Activated T-cell treated with anti-CD3 and anti-CD28 coated beads, Interleukin-2, amount 50 U/mL, for 72 hours (primary cell): ENCODE data around the gene ATP9B. TPM values are rescaled to one million over a fixed set of nuclear protein-coding genes. Genes with fewer than 3 reads are reported as not detected.
A peak's percentile ranks its signal among the peaks of the same experiment; 100 is the strongest.

Experiments used
- ATAC-seq, 2 donors: fragments of 150-1000 bp; cut with Tn5 transposase; replicated peaks in 1 of 2; 2 replicates each; pipeline ENCODE4 v1.10.0; 2021; ENCODE audit warnings: moderate library complexity in 2 of 2, mild to moderate bottlenecking in 1 of 2
- DNase-seq, 2 donors: peaks; one replicate each; pipeline ENCODE4 v3.0.0; 2021 to 2022; ENCODE audit warnings: mixed read lengths in 1 of 2
- H3K27ac Mint-ChIP-seq: one replicate; pipeline ENCODE4 v1.8.0; 2022; ENCODE audit warnings: mild to moderate bottlenecking, moderate library complexity, mixed read lengths
- H3K27me3 Mint-ChIP-seq: one replicate; pipeline ENCODE4 v1.8.0; 2022; ENCODE audit warnings: low read depth, mixed read lengths
- H3K36me3 Mint-ChIP-seq, 2 donors: one replicate each; pipeline ENCODE4 v1.8.0; 2022; ENCODE audit warnings: mixed read lengths in 2 of 2, mild to moderate bottlenecking in 1 of 2; ENCODE audit not compliant: insufficient read depth in 2 of 2
- H3K4me1 Mint-ChIP-seq: one replicate; pipeline ENCODE4 v1.8.0; 2022; ENCODE audit warnings: low read depth, mixed read lengths
- H3K4me3 Mint-ChIP-seq, 2 donors: one replicate each; pipeline ENCODE4 v1.8.0; 2022; ENCODE audit warnings: mild to moderate bottlenecking in 2 of 2, mixed read lengths in 2 of 2, moderate library complexity in 2 of 2
- H3K9me3 Mint-ChIP-seq, 2 donors: one replicate each; pipeline ENCODE4 v1.8.0; 2022; ENCODE audit warnings: mixed read lengths in 2 of 2
- total RNA-seq, 2 donors: library from RNA; stranded (reverse); gene quantifications; one replicate each; pipeline ENCODE4 v1.2.3, GENCODE V29; 2022

Gene ATP9B
- total RNA-seq, 2 donors from 2014 or later: 24.1 TPM

DNA sequence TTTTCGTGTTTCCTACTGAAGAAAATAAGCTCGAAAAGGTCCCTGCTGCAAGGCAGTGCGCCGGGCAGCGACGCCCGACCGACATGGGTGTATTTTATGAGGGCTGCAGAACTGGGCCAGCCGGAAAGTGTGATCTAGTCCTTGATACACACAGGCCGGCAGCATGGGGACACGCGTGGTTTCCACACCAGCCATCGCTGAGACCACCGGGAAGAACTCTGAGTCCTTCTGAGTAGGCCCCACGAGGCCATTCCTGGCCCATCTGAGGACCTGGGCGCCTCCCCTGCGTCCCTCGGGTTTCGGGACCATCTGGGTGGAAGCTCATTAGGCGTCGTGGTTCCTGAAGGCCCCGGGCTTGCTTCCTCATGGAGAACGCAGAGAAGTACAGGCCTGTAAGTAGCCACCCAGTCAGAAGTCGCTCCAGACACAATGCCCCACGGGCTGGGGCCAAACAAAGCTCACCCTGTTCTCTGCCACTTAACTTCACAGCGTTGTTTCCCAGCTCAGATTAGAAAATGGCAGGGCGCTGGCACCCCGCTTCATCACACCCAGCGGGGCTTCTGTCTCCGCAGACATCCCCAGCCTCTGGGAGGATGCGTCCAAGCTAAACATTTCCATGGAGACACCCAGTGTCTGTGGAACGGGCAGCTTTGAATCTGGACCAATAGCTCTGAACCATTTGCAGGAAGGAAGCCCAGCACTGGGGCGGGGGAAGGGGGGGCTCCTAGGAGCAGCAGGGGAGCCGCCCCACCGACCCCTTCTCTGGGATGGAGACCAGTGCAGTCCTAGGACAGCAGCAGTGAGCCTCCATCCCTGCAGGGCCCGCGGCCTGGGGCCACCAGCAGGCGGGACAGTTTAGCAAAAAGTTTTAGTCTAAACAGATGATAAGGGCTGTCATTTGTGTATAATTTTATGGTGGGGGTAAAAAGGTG is 328.9 kb downstream of the ATP9B start:
- DNase-seq: no peak
- Mint-ChIP-seq H3K27me3 (no peaks in the 10 kb centered on the region), H3K36me3 (peaks cover 7 to 9% of the 10 kb centered on the region in 2 donors), H3K9me3 (no peaks in the 10 kb centered on the region), H3K4me3 (peak overlapping the region; percentile 83 to 97), H3K4me1 (peaks cover 51% of the 10 kb centered on the region), H3K27ac (peak overlapping the region; percentile 73)
- no peak for ATAC-seq

DNA sequence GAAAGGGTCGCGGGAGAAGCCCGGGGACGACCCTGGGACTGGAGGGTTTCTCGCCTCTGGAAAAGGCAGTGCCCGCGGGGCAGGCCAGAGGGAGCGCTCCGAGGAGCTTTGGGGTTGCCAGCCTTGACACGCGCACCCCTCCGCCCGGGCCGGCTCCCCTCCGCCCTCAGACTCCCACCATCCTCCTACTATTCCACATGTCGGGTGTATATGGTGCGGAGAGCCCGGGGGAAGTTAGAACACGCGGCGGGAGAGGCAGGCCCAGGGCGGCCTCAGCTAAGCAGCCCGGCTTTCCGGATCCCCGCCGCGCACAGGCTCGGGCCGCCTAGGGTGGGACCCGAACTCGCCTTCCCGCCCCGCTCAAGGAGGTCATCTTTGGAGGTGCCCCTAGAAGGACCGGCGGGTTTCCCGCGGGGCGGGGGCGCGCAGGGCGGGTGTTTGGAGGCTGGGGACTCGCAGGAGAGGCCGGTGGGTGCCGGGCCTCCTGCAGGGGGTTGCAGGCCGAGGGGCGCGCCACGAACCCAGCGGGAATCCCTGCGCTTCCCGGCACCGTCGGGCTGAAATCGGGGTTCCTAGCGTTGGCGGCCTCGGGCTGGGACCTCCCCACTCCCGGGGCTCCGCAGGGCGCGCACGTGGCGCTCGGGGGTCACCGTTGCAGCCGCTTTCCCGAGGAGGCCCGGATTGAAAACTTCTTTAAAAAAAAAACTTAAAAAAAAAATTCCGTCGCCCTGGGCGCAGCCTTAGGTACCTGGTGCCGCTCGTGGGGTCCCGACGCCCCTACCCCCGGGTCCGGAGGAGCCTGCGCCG is 330.3 kb downstream of the ATP9B start:
- peaks cover 59% of the 10 kb centered on the region for H3K4me1 Mint-ChIP-seq
- ATAC-seq (no peak), DNase-seq (peak in 1 of 2 donors; percentile 44)
- no peaks in the 10 kb centered on the region for H3K9me3 Mint-ChIP-seq
- H3K27ac Mint-ChIP-seq: peak overlapping the region; percentile 73
- H3K36me3 Mint-ChIP-seq: peaks cover 7 to 9% of the 10 kb centered on the region in 2 donors
- peak overlapping the region; percentile 83 to 97 for H3K4me3 Mint-ChIP-seq
- no peaks in the 10 kb centered on the region for H3K27me3 Mint-ChIP-seq

DNA sequence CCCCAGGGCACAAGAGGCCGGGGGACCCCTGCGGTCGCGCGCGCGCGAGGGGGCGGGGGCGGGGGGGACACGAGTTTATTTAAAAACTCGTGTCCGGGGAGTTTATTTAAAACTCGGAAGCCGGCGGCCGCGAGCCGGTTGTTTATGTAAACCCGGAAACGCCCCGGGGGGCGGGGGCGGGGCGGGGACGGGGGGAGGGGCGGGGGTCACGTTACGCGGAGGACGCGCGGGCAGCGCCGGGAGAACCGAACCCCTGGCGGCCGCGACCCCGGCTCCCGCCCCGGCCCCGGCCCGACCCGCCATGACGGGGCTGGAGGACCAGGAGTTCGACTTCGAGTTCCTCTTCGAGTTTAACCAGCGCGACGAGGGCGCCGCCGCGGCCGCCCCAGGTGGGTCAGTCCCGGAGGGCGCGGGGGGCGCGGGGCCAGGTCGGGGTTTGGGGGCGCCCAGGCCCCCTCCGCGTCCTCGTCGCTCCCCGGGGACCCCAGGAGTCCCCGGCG is 330.9 kb downstream of the ATP9B start:
- no peak overlapping the region for H3K4me3 Mint-ChIP-seq
- DNase-seq (peak; percentile 65 to 66), ATAC-seq (peak; percentile 17 to 18)
- H3K4me1 Mint-ChIP-seq: peaks cover 65% of the 10 kb centered on the region
- H3K27ac Mint-ChIP-seq: no peak overlapping the region
- no peaks in the 10 kb centered on the region for H3K27me3 Mint-ChIP-seq
- H3K9me3 Mint-ChIP-seq: no peaks in the 10 kb centered on the region
- peaks cover 7 to 11% of the 10 kb centered on the region in 2 donors for H3K36me3 Mint-ChIP-seq

DNA sequence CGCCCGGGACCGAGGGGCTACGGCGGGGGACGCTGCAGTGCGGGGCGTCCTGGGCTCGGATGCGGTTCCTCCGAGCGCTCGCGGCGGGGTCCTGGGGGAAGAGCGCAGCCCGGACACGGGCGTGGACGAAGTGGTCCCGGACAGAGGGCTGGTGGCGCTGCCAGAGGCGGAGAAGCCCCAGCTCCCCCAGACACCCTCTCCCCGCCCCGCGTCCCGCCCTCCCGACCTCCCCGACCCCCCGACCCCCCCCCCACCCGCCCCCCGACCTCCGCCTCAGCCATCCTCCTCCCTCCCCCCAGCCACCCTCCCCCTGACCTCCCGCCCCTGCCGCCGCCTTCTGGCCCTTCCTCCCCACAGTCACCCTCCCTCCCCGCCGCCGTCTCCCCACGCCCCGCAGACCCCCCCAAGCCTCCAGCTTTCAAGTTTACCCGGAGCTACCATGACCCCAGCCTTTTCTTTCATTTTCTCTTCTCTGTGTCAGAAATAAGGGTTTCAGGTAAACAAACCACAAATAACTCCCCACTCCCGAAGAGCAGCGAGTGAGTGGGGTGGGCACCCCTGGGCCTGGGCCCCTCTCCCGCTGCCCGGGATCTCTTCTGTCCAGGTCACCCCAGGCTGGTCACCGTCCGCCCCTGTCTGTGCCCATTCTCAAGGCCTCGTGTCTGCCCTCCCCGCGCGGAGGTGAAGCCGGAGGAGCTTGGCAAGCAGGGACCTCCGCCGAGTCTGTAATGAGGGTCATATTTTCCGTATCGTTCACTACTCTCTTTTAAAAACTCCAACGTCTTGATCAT is 331.6 kb downstream of the ATP9B start:
- Mint-ChIP-seq H3K4me1 (peaks cover 72% of the 10 kb centered on the region), H3K27me3 (no peaks in the 10 kb centered on the region), H3K4me3 (peak overlapping the region; percentile 93 to 98), H3K36me3 (peaks cover 7 to 11% of the 10 kb centered on the region in 2 donors), H3K27ac (peak overlapping the region; percentile 97), H3K9me3 (no peaks in the 10 kb centered on the region)
- ATAC-seq (no peak), DNase-seq (peak in 1 of 2 donors; percentile 57)

DNA sequence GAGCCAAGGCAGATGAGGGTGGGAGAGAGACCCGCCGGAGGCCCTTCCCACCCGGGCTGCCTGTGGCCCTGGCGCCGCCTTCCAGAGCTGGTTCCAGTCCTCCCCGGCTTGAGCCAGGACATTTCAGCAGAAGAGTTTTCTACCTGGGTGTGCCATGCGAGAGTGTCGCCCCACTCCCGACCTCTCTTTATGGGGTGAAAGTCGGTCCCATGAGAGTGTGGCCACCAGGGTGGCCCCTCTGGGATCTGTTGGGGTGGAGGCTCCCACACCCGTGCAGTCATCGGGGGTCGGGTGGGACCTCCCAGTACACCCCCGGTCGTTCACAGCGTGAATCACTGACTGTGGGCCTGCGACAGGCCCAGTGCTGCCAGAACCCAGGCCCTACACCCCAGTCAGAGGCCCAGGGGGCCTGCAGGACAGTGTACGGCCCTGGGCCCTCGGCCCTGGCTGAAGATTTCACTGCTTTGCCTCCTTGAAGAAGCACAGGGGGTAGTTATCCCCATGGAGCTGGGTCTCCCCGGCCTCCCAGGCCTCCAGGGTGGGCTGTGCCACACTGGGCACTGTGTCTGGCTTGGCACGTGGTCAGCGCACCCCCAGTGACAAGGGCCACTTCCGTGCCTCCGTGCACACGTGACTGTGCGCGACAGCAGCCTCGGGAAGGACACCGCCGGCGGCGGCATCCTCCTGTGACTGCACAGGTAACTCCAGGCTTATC is 332.5 kb downstream of the ATP9B start:
- peak overlapping the region; percentile 97 for H3K27ac Mint-ChIP-seq
- H3K9me3 Mint-ChIP-seq: no peaks in the 10 kb centered on the region
- no peak for ATAC-seq
- no peaks in the 10 kb centered on the region for H3K27me3 Mint-ChIP-seq
- peaks cover 11 to 15% of the 10 kb centered on the region in 2 donors for H3K36me3 Mint-ChIP-seq
- no peak for DNase-seq
- H3K4me3 Mint-ChIP-seq: peak overlapping the region; percentile 93 to 98
- peaks cover 80% of the 10 kb centered on the region for H3K4me1 Mint-ChIP-seq

DNA sequence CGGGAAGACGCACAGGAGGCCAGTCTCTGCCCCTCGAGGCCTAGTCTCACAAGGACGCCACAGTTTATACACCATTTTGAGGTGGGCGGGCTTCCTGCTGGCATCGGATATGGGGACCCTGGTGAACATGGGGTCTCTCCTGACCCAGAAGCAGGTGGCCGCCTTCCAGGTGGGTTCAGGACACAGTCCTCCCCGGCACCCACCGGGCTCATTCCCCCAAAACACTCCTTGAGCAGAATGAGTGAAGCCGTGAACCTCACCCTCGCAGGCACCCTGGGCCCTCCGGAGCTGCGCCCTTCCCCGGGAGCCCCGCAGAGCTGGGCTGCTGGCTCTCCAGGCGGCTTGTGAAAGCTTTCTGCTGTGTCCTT is 333.0 kb downstream of the ATP9B start:
- Mint-ChIP-seq H3K36me3 (peaks cover 11 to 15% of the 10 kb centered on the region in 2 donors), H3K4me1 (peaks cover 80% of the 10 kb centered on the region), H3K27me3 (no peaks in the 10 kb centered on the region), H3K27ac (peak overlapping the region; percentile 97), H3K9me3 (no peaks in the 10 kb centered on the region), H3K4me3 (peak overlapping the region; percentile 93 to 98)
- DNase-seq (no peak), ATAC-seq (no peak)

DNA sequence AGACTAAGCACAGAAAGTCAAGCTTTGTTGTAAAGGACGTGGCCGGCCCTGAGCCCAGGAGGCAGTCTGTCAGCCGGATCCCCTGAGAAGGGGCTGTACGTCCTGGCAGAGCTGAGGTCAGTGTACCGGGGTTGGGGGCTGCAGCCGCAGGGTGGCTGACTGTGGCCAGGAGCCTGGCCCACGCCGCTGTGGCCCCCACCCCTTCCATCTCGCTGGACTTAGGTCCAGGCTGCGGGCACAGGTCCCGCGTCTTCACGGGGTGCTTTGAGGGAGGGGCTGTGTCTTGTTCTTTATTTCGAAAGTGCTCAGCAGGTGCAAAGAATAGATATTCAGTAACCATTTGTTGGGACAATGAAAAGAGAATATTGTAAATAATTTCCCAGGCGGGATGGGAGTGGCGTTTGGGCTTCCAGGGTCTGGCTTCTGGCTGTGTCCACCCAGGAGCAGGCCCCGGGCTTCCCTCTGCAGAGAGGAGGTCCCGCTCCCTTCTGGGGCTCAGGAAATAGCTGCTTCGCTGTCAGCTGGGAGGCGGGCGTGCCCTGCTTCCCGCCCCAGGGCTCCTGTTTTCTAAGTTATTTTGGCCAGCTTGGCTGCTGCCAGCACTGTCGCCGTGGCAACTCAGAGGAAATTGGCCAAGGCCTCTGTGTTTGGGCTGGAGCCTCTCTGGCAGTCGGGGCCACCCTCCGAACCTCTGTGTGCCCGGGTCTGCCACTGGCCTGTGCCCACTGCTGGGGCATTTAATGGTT is 334.0 kb downstream of the ATP9B start:
- no peaks in the 10 kb centered on the region for H3K9me3 Mint-ChIP-seq
- ATAC-seq: no peak
- H3K27ac Mint-ChIP-seq: peak overlapping the region; percentile 97
- no peak for DNase-seq
- no peaks in the 10 kb centered on the region for H3K27me3 Mint-ChIP-seq
- H3K4me3 Mint-ChIP-seq: peak overlapping the region; percentile 93 to 98
- peaks cover 11 to 20% of the 10 kb centered on the region in 2 donors for H3K36me3 Mint-ChIP-seq
- peaks cover 79% of the 10 kb centered on the region for H3K4me1 Mint-ChIP-seq

DNA sequence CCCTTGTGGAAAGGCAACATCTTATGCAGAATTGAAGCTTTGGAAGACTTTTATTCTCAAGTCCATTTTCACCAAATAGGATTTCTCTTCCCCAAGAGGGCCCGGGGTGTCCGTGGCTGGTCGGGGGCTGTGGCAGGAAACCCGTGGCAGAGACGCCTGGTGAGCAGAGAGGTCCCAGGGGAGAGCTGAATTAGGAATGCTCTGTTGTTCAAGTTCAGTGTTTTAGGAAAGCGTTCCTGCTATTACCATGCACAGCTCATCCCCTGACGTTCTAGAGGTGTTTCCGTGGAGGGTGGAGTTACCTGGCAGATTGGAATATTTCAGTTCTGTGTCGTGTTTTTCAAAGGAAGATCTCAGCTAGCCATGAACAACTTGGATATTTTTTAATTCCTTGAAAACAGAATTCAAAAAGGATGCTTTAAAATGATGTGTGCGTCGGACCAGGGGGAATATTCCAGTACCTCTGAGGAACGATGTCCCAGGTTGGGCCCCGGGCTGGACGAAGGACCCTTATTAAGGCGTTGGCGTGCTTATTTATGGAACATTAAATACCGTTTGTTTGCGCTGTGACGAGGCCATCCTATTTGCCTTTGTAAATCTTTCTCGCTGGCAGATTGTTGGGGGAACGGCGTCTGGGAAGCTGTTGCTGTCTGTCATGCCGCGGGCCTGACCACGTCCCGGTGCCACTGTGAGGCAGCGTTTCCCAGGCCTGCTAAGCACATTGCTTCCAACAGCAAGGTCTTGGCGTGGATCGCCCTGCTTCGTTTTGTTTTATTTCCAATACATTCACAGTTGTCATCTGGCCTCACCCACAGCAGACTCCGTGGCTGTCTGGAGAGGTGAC is 334.8 kb downstream of the ATP9B start:
- DNase-seq (no peak), ATAC-seq (no peak)
- Mint-ChIP-seq H3K27ac (peak overlapping the region; percentile 90), H3K9me3 (no peaks in the 10 kb centered on the region), H3K4me1 (peaks cover 71% of the 10 kb centered on the region), H3K36me3 (peaks cover 9 to 17% of the 10 kb centered on the region in 2 donors), H3K27me3 (no peaks in the 10 kb centered on the region), H3K4me3 (peak overlapping the region; percentile 93 to 98)

DNA sequence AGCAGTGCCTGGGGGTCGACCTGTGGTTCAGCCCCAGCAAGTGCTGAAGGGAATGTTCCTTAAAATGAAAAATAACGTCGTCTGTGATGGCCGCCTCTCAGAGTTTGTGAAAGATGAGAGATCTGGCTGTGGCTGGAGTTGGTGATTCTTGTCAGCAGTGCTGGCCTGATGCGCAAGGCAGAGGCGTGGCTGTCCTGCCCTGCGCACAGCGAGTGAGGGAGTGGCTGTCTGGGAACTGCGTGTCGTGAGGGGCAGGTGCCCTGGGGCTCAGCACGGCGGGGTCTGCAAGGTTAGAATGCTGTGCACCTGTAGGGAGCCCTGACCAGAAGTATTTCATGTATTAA is 335.3 kb downstream of the ATP9B start:
- ATAC-seq (peak; percentile 16 to 29), DNase-seq (peak in 1 of 2 donors; percentile 36)
- H3K4me3 Mint-ChIP-seq: peak overlapping the region; percentile 93 to 98
- H3K27ac Mint-ChIP-seq: peak overlapping the region; percentile 90
- H3K9me3 Mint-ChIP-seq: no peaks in the 10 kb centered on the region
- H3K4me1 Mint-ChIP-seq: peaks cover 67% of the 10 kb centered on the region
- H3K36me3 Mint-ChIP-seq: peaks cover 8 to 16% of the 10 kb centered on the region in 2 donors
- H3K27me3 Mint-ChIP-seq: no peaks in the 10 kb centered on the region

DNA sequence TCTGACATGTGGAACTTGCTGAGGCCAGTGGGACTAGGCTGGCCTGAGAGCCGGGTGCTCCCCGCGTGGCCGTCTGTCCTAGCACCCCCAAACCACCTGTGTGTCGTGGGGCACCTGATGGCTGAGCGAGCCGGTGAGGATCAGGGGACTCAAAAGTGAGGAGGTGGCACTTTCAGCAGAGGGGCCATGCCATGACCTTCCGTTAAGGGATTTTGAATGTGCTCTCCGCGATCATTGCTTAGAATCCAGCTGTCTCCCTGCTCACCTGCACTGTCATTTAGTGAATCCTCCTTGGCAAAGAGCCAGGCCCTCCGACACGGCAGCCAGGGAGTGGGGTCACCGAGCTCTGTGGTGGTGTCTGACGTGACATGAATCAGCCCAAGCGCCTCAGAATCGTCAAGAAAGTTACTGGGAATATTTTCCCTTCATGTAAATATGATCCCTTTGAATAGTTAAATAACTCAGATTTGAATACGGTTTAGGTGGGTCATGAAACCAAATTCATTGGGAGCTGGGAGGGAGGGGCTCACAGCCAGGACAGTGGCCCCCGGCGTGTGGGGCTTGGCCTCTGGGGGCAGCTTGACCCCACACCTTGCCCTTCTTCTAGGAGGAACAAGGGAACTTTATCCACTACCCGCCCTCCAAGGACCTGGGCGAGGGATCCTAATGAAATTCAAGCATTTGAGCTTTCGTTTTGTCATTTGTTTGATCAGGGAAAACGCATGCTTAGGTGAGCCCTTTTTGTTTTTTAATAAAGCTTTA is 336.0 kb downstream of the ATP9B start:
- H3K4me1 Mint-ChIP-seq: peaks cover 67% of the 10 kb centered on the region
- peak overlapping the region; percentile 93 to 98 for H3K4me3 Mint-ChIP-seq
- DNase-seq (peak; percentile 79 to 85), ATAC-seq (peak; percentile 38 to 53)
- peaks cover 8 to 16% of the 10 kb centered on the region in 2 donors for H3K36me3 Mint-ChIP-seq
- peak overlapping the region; percentile 90 for H3K27ac Mint-ChIP-seq
- H3K9me3 Mint-ChIP-seq: no peaks in the 10 kb centered on the region
- H3K27me3 Mint-ChIP-seq: no peaks in the 10 kb centered on the region
